Cardiac muscle cell (in vitro differentiated cells and primary cell): Measurements from ENCODE around the gene SH3PXD2B. TPM values are rescaled to one million over a fixed set of nuclear protein-coding genes. Genes with fewer than 3 reads are reported as not detected.
A peak's percentile ranks its signal among the peaks of the same experiment; 100 is the strongest.

Experiments
- DNase-seq, 2 donors: peaks; one replicate each; pipeline versions ENCODE4 v3.0.0 to v3.0.0-alpha.2; 2010 to 2017; ENCODE audit warnings: low read depth in 1 of 2, low spot score in 1 of 2
- H3K27ac ChIP-seq: fragments of 200-600 bp; sonication (generic); 2 replicates; pipeline ENCODE4 v1.5.1; 2016
- H3K27me3 ChIP-seq: fragments of 200-600 bp; sonication (generic); 2 replicates; pipeline ENCODE4 v1.6.0; 2016; ENCODE audit warnings: control low read depth
- H3K36me3 ChIP-seq: fragments of 200-600 bp; sonication (generic); 2 replicates; pipeline ENCODE4 v1.5.1; 2016; ENCODE audit warnings: control low read depth
- H3K4me1 ChIP-seq: fragments of 200-600 bp; sonication (generic); 2 replicates; pipeline ENCODE4 v1.8.1; 2017; ENCODE audit warnings: low read depth, mild to moderate bottlenecking, mixed run types
- H3K4me3 ChIP-seq: fragments of 200-600 bp; sonication (generic); 2 replicates; pipeline ENCODE4 v1.5.1; 2016; ENCODE audit warnings: mild to moderate bottlenecking
- H3K9me3 ChIP-seq: fragments of 200-600 bp; sonication (generic); 2 replicates; pipeline ENCODE4 v1.5.1; 2017; ENCODE audit warnings: low read depth, mild to moderate bottlenecking, control low read depth
- CTCF ChIP-seq: IDR thresholded peaks from 2 replicates; pipeline ENCODE4 v1.5.1; 2012; ENCODE audit warnings: low read depth, mild to moderate bottlenecking, low read length
- polyA plus RNA-seq: library from polyadenylated mRNA; unstranded; fragments of >200 nt; fragmentation: Nextera tagmentation; extraction: Ambion mirVana; gene quantifications from 2 replicates; pipeline ENCODE4 v1.2.1, GENCODE V29; 2016
- total RNA-seq: library from RNA; depleted of rRNA; stranded (reverse); fragments of >200 nt; gene quantifications from 2 replicates; pipeline ENCODE4 v1.2.3, GENCODE V29; 2016

The SH3PXD2B gene
- total and polyA plus RNA-seq, 2 experiments from 2014 or later = 13.9 to 27.6 TPM

GRCh38 chr5:172463031-172463430 lies 8.7 kb upstream of the SH3PXD2B start:
- no peaks in the 10 kb centered on the region for H3K27me3 ChIP-seq
- no peaks in the 10 kb centered on the region for H3K36me3 ChIP-seq
- no peak overlapping the region for H3K4me3 ChIP-seq
- no peaks in the 10 kb centered on the region for H3K4me1 ChIP-seq
- no peaks in the 10 kb centered on the region for H3K9me3 ChIP-seq
- no peak for TF ChIP-seq CTCF
- no peak for DNase-seq
- no peak overlapping the region for H3K27ac ChIP-seq

- H3K27me3 ChIP-seq = no peaks in the 10 kb centered on the region
- no peak overlapping the region for H3K4me3 ChIP-seq
- no peaks in the 10 kb centered on the region for H3K9me3 ChIP-seq
- no peaks in the 10 kb centered on the region for H3K36me3 ChIP-seq
- DNase-seq = no peak
- no peak for TF ChIP-seq CTCF
- H3K4me1 ChIP-seq = no peaks in the 10 kb centered on the region
- H3K27ac ChIP-seq = no peak overlapping the region
Observed at GRCh38 chr5:172459783-172460165, 5.4 kb upstream of the SH3PXD2B start.

- H3K4me3 ChIP-seq = no peak overlapping the region
- TF ChIP-seq CTCF = no peak
- no peaks in the 10 kb centered on the region for H3K9me3 ChIP-seq
- no peaks in the 10 kb centered on the region for H3K27me3 ChIP-seq
- H3K27ac ChIP-seq = no peak overlapping the region
- DNase-seq = no peak
- no peaks in the 10 kb centered on the region for H3K36me3 ChIP-seq
- no peaks in the 10 kb centered on the region for H3K4me1 ChIP-seq
Observed at GRCh38 chr5:172458976-172459782, 4.9 kb upstream of the SH3PXD2B start.

DNA sequence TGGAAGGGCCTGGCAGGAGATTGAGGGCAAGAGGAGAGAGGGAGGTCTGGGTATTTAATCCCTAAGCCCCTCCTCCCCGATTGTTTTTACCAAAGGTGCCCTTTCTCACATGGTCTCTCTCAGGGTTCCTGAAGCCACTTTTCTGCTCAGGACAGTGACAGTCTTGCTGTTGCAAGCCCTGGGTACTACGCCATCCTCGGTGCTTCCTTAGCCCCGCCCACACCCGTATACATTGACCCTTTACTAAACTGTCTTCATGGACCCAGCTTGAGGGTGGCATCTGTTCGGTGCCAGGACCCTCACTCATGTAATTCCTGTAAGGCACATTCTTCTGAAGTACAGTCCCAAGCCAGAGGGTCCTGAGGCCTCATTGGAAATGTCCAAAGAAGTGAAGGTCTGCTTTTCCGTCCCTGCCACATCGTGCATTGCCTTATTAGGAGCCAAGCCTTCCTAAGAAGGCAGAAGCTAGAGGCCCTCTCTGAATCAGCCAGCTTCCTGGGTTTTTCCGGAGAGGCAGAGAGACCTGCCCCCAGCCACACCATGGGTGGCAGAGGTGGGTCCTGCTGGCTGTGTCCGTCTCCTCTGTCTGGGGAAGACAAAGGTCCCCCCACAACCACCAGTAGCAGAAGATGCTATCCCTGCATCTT lies 1.9 kb upstream of the SH3PXD2B start:
- H3K27me3 ChIP-seq = no peaks in the 10 kb centered on the region
- no peak overlapping the region for H3K27ac ChIP-seq
- no peak for DNase-seq
- H3K36me3 ChIP-seq = no peaks in the 10 kb centered on the region
- H3K4me1 ChIP-seq = peaks cover 3% of the 10 kb centered on the region
- no peak overlapping the region for H3K4me3 ChIP-seq
- TF ChIP-seq CTCF = no peak
- no peaks in the 10 kb centered on the region for H3K9me3 ChIP-seq

GRCh38 chr5:172455511-172456061 lies 1.3 kb upstream of the SH3PXD2B start:
- no peak overlapping the region for H3K4me3 ChIP-seq
- no peaks in the 10 kb centered on the region for H3K27me3 ChIP-seq
- H3K9me3 ChIP-seq = no peaks in the 10 kb centered on the region
- H3K36me3 ChIP-seq = no peaks in the 10 kb centered on the region
- DNase-seq = peak in 1 of 2 donors; percentile 74
- peaks cover 3% of the 10 kb centered on the region for H3K4me1 ChIP-seq
- no peak overlapping the region for H3K27ac ChIP-seq
- TF ChIP-seq CTCF = no peak
